ACHN (cell line): ENCODE results near the gene RGMA.
A peak's percentile ranks its signal among the peaks of the same experiment; 100 is the strongest.

Experiments
- DNase-seq: peaks from one replicate; pipeline ENCODE4 v3.0.0-alpha.2; 2015
- in situ Hi-C: cut with HindIII; loops from 2 replicates; pipeline ENCODE4 v1.10.0; 2017; ENCODE audit warnings: low sequenced_read_pairs, low pct_ligation_motif_present, low pct_unique_long_range_greater_than_20kb

RGMA gene

DNA sequence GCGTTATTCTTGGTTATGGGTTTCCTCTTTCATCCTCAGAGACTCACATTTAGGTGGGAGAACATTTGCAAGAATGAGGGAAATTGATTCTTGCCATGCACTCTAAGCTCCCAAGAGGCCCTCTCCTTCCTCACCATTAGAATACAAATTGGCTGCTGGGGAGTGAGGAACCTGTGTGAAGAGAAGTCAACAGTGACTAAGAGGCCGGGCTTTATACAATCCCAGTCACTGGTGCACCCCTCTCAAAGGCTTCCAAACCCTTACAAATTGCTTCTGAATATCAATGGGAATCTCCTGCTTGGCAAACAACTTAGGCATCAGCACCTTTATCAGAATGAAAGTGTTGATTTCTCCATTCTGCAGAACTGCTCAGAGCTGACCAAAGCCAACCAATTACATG lies 16.5 kb upstream of the RGMA start:
- DNase-seq: no peak
- in situ Hi-C loops: no loop called here

DNA sequence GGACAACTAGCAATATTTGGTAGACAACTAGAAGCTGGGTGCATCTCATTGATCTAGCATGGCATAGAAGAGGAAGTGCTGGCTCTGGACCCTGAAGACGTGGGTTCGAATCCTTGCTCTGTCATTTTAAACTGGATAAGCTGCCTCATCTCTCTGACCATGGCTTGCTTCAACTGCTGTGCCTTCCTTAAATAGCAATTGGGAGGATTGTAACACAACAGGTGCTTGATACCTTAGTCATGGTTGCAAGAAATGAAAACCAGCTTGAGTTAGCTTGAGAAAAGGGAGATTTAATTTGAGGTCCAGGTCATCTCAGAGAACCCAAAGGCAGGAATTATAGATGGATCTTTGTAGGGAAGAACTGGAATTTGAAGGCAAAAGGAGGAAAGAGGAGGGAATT lies 14.8 kb upstream of the RGMA start:
- DNase-seq: no peak
- in situ Hi-C loops: no loop called here

DNA sequence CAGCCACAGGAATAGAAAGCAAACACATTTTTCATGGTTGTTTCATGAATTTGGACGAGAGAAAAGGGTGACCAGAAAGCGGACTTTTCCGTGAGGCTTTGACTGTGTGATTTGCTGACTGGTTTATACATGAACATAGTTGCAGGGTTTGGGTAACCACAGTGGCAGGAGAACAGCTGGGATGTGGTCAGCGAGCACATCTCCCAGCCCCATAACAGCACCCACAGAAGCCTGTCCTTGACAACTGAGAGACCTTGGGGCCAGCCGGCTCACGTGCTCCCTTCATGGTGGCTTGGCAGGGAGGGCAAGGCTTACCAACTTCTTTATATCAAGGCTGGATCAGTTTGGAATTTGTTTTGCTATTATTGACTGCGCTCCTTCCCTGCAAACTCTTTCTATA lies 13.2 kb upstream of the RGMA start:
- in situ Hi-C loops: no loop called here
- no peak for DNase-seq

DNA sequence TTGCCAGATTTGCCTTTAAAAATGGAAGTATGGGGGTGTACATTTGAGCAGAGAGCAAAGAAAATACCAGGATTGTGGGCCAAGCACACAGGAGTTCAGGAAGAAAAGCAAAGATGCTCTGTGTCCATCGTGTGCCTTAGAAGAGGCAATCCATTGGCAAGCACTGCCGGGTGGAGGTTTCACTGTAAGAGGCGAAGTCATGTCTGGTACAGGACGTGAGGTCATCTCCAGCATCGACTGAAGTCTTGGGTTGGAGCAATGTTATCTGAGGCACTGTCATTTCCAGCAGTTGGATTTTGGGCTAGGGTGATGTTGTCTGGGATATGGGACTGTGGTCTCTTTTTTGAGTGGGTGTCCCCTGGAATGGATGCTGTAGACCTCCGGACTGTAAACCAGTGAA lies 4.8 kb upstream of the RGMA start:
- in situ Hi-C loops: no loop called here
- DNase-seq: no peak

DNA sequence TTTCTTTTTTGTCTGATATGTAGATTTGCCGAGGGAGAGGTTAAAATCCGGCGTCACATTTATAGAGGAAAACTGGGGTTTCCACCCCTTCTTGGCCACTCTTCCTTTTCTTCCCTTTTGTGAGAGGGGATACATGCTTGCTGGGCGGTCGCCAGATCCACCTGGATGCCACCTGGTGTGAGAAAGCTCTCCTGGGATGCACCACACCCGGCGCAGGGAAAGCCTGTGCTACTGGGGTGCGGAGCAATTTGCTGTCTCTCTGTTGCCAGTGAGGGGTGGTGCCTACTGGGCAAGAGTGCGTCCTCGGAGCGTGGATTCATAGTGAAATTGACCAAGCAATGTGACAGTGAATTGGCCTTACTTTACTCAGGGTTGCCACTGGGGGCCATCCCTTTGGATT lies 2.5 kb upstream of the RGMA start:
- in situ Hi-C loops: no loop called here
- no peak for DNase-seq

DNA sequence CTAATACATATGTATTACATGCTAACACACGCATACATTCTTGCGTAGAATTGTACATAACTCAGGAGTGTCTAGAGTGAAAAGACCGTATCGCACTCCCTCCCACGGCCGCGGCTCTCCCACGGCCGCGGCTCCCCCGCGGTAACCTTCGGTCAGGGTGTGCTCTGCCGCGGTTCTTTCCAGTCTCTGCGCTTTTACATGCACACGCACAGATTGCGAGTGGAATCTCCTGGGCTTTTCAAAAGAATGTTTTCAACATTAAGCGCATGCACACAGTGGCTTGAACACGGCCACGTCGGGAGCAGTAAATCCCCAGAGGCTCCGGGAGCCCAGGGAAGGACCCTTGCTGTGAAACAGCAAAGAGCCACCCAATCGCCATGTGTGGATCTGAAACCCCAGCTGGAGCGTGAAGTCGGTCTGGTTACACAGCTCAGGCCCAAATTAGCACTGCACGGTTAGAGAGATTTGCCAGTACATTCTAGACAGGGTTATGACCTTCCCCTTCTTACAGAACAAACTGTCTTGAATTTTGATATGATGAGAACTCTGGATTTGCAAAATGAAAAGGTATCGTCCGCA lies 805 bp upstream of the RGMA start:
- DNase-seq: no peak
- in situ Hi-C loops: no loop called here

DNA sequence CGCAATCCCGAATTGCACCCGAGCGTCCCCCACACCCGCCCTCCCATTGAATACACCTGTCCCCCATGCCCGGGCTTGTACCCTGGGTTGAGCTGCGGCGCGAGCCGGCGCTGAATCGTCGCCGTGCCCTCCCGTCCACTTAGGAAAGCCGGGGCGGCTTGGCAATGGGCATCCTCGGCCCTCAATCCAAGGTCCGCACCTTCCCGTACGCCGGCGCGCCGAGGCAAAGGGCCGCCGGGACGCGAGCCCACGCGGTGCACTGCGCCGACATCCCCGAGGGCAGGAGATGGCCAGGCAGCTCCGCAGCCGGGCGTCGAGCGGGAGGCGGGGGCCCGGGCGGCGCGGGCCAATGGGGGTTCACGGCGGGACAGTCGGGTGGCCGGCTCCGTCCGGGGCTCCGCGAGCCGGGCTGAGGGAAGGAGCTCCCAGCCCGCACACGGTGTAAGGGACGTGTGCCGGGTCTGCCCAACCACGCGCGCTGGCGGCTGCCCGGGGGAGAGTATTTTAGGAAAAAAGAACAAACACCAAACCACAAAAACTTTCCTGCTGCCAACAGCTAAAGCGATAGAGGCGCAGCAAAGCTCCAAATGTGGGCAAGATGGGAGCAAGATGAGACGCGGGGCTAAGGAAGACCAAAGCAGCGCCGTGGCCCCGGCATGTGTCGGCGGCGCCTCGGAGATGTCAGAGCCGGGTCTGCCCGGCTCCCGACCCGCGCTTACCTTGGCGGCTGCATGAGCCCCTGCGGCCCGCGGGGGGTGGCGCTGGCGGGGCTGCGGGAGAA lies 621 bp downstream of the RGMA start:
- DNase-seq: peak; percentile 6

DNA sequence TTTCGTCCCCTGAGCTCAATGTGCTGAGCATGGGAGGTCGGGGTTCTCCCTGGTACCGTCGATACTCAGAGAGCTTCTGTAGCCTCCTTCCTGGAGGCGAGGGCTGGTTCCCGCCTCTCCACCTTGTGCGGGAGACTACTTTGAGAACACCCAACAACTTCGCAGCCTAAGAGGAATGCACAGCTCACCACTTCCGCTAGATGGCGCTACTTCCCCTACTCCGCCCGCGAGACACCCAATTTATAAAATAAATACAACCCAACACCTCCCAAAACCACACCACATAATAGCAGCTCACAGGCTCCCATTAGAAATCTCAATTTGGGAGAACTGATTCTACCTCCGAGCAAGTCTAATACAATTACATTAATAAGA lies 1.2 kb downstream of the RGMA start:
- peak; percentile 47 for DNase-seq
- in situ Hi-C loops: no loop called here

More for the DNA sequence above, 621 bp downstream of the RGMA start:
- in situ Hi-C loops: no loop called here

DNA sequence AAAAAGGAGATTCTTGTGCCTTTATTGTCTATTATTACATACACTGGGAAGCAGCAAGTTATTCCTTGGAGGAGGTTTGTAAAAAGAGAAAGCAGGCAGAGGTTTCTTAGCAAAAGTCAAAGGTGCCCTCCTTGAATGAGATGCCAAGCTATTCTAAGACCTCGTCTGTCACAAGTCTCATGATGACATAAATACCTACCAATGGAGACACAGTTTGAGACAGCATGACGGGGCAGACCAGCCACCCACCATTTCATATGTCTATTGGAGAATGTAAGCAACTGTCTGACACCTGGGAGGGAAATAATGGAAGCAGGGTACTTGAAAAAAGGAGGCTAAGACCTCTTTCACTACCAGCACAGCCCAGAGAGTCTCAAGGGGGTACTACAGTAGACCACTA lies 2.2 kb downstream of the RGMA start:
- in situ Hi-C loops: no loop called here
- no peak for DNase-seq

DNA sequence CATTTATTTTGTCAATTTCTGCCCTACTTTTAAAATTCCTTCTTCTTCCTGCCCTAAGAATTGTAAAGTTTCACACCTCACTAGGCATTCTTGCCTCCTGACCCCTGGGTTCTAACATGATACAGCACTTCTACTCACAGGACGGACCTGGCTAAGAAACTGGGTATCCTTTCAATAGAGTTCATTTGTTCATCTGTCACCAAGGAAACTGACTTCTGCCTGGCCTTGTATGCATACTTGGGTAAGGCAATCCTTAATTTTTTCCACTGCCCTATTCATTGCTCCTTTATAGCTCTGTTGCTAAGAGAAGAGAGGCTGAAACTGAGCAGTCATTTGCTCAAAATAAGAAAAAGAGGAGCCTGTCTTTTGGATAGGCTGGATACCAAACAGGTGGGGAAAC lies 3.3 kb downstream of the RGMA start:
- in situ Hi-C loops: no loop called here
- DNase-seq: no peak

DNA sequence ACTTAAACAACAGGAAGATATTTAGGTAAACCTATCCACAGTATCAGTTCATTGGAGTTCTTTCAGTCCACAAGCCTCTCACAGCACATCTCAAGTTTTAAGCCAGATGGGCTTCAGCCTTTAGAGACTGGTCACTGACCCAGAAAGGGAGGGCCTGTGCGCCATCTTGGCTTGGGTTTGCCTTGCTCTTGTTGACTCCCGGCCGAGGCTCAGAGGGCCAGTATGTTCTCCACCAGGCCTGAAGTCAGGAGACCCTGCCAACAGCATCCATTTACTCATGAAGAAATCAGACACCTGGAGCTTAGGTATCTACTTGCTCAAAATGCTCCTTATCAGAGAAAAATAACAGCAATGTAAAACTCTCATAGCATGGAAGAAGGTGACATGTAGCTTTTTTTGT lies 6.2 kb downstream of the RGMA start:
- DNase-seq: no peak
- in situ Hi-C loops: no loop called here

DNA sequence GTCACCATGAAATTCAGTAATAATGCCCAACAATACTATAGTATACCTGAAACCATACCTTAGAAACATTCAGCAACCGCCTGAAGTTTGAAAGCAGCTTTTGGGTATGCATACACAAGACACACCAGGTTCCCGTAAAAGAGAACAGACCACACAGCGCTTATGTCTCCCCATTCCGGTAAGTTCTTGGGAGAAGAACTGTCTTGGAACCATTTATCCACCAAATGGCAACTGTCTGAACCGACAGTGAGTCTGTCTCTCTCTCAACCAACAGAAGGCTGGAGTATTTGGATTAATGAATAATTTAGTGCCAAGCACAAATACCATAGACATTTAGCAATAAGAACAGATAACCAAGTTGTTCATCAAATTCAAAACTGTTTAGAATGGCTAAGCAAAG lies 7.6 kb downstream of the RGMA start:
- in situ Hi-C loops: no loop called here

DNA sequence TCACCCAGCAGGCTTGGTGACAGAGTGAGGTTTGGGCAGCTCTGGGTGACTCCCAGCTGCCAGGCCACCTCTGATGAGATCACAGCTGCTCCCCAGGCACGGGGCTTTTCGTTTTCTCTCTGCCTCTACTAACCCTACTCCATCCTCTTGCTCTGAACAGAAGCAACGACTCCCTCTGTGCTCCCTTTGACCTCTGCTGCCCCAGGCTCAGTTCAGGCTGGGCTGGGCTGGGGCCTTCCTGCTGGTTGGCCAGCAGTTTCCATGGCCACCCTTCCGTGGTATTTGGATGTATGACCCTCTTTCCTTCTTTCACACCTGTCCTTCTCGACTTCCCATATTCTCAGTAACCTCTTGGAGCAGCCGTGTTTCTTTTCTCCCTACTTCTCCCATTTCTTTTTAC lies 8.6 kb downstream of the RGMA start:
- in situ Hi-C loops: no loop called here

More for the DNA sequence above, 7.6 kb downstream of the RGMA start:
- no peak for DNase-seq

DNA sequence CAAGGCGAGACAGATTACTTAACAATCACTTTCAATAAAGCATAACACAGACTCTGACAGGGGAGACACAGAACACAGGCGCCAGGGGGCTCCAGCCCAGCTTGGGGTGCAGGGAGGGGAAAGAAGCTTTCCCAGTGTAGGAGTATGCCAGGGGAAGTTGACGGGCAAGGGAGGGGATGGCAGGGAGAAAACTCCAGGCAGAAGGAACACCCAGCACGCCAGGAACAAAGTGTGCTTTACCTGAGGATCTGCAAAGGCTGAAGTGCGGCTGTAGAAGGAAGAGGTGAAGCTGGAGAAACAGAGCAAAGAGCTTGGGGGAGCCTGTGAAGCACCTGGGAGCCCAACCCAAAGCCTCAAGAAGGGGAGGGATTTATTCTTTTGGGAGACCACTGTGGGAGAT lies 12.1 kb downstream of the RGMA start:
- no peak for DNase-seq
- in situ Hi-C loops: no loop called here

More for the DNA sequence above, 8.6 kb downstream of the RGMA start:
- no peak for DNase-seq

DNA sequence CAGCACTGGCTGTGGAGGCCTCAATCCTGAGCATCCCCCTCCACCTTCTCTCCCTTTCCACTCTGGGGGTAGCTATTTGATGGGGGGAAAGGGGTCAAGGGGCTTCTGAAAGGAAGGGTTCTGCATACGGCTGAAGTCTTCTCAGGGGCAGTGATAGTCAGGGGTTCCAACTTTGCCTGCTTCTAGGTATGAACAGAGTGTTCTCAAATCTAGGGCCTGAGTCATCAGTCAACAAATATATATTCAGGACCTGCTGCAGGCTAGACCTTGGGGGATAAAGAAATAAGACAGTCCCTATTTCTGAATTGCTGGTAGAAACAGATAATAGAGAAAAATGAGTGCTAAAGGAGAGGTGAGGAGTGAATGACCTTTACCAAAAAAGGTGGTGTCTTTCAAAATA lies 12.8 kb downstream of the RGMA start:
- DNase-seq: no peak
- in situ Hi-C loops: no loop called here

DNA sequence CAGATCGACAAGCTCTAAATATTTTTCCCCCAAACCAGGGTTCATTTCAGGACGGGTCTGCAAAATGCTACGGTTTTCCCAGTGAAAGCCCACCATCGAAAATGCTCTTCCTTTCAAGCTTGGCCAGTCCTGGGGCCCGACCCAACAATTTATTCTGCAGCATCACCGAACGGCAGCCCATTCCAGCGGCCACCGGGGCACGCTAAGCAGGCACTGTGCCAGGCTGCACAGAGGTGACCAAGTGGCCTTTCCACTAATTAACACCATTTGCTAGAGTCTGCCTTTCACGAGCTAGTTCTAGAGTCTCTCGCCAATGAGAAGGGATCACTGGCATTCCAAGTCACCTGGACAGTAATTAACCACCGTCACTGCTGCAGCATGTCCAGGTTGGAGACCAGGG lies 14.4 kb downstream of the RGMA start:
- DNase-seq: no peak
- in situ Hi-C loops: no loop called here

DNA sequence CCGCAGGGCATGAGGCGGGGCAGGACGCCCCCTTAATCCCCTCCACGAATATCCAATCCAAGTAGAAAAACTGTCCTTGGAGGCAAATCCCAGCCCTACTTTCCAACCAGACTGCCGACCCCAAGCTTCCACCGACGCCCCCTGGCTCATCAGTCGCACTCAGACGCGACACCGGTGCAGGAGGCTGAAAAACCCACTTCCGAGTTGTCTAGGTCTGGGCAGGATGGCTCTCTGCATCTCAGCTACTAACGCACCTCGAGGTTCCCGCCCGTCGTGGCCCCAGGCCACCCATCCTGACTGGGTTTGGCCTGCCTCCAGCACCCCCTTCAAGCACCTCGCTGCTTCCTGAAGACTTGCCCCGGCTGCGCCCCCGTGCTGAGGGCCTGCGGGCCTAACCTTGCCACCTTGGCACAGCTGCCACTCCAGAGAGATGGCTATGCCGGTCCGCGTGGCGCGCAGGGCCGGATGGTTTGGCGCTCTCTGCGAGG lies 15.5 kb downstream of the RGMA start:
- in situ Hi-C loops: no loop called here
- no peak for DNase-seq

DNA sequence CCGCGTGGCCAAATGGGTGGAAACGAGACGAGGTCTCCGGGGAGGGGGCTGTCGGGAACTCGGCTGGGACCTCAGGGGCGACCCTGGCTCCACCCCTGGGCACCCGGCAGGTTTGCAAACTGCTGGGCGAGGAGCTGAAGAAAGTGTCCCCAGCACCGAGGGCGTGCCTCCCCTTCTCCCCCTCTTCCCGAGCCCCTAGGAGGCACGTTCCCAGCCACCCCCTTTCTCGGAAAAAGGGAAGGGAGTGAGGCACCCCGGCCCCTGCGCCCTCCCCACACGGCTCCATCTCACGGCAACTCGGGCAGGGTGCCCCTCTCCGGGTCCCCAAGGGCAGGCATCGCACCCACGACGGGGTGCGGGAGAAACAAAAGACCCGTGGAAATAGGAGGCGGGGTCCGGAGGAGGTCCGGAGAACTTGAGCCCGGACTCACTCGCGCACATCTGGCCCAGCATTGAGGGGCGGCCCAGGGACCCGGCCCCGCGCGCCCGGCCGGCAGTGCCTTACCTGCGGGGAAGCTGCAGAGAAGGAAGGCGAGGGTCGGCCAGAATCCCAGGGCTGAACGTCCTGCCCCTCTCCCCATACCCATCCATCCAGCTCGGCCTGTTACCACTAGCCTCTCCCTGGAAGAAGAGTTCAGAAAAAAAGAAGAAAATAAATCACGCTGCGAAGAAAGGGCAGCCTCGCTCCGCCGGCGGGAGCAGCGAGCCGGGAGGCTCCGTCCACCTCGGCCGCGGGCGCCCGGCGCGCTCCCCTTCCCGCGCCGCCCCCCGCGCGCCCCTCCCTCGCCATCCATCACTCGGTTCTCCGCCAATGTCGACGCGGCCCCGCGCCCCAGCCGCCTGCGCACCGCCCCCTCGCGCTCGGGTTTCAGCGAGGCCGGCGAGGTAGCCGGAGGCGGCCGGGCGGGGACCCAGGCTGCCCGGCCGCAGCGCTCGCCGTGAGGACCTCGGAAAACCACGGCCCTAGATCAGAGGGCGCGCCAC lies 16.3 kb downstream of the RGMA start:
- peak; percentile 60 for DNase-seq
- in situ Hi-C loops: no loop called here

DNA sequence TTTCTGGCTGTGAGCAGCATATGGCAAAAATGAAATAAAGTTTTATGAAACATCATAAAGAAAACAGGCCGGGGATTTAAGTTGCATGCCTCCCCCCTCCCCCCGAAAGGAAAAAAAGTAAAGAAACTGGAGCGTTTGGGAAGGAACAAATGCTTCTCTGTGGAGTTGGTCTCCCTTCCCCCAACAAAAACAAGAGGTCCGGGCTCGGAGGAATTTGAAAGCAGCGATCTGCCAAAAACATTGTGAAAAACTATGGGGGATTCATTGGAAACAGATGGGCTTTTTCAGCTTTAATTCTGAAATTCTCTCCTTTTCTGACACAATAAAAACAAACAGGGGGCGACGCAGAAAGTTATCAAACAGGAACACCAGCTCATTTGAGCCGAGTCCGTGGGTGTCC lies 17.0 kb downstream of the RGMA start:
- in situ Hi-C loops: no loop called here
- DNase-seq: no peak
